ENCODE results near the gene STK16.
"Not testable (repeated sequence)": the region's sequence is repeated elsewhere in the genome, so short reads cannot be mapped to it uniquely, and the experiment has no call there.

Gene STK16

GRCh38 chr2:219272356-219272755 is 27.1 kb downstream of the STK16 start:
- DNase-seq, result no peak

GRCh38 chr2:219272995-219273394 is 27.7 kb downstream of the STK16 start:
- peak; percentile 25 for DNase-seq

GRCh38 chr2:219273937-219274336 is 28.7 kb downstream of the STK16 start:
- DNase-seq, result no peak

- DNase-seq, result no peak
These were observed 29.2 kb downstream of the STK16 start for GRCh38 chr2:219274361-219274921.

GRCh38 chr2:219277703-219278654 is 32.7 kb downstream of the STK16 start:
- peak; percentile 16 for DNase-seq

GRCh38 chr2:219278655-219279150 is 33.4 kb downstream of the STK16 start:
- no peak for DNase-seq

GRCh38 chr2:219279151-219279915 is 34.1 kb downstream of the STK16 start, which contains the start of gene DNAJB2:
Gene DNAJB2 (plus strand): TSS chr2:219279366. CDS start chr2:219279834, 468 bp downstream.
- DNase-seq, result peak; percentile 97

GRCh38 chr2:219279916-219280516 is 34.7 kb downstream of the STK16 start:
- DNase-seq, result no peak

GRCh38 chr2:219280651-219281050 is 35.4 kb downstream of the STK16 start:
- DNase-seq, result no peak

- no peak for DNase-seq
These were observed 36.3 kb downstream of the STK16 start for GRCh38 chr2:219281588-219281987.

GRCh38 chr2:219282375-219282774 is 37.1 kb downstream of the STK16 start:
- no peak for DNase-seq

GRCh38 chr2:219282943-219283581 is 37.8 kb downstream of the STK16 start:
- DNase-seq, result no peak

GRCh38 chr2:219284501-219285372 is 39.5 kb downstream of the STK16 start:
- no peak for DNase-seq

- no peak for DNase-seq
These were observed 40.1 kb downstream of the STK16 start for GRCh38 chr2:219285373-219285735.

- no peak for DNase-seq
These were observed 40.7 kb downstream of the STK16 start for GRCh38 chr2:219285894-219286425.

GRCh38 chr2:219286436-219287115 is 41.3 kb downstream of the STK16 start:
- DNase-seq, result no peak

- DNase-seq, result not testable (repeated sequence)
These were observed 41.8 kb downstream of the STK16 start for GRCh38 chr2:219287116-219287440.

GRCh38 chr2:219287580-219288265 is 42.4 kb downstream of the STK16 start:
- DNase-seq, result no peak

- DNase-seq, result no peak
These were observed 43.9 kb downstream of the STK16 start for GRCh38 chr2:219289195-219289536.

Data from MV-4-11 (cell line).